GM18517 (cell line): ENCODE measurements around the gene PXT1.
A peak's percentile ranks its signal among the peaks of the same experiment; 100 is the strongest.
"Not testable (repeated sequence)": the region's sequence is repeated elsewhere in the genome, so short reads cannot be mapped to it uniquely, and the experiment has no call there.

ENCODE experiments used
- ATAC-seq: cut with Tn5 transposase; IDR thresholded peaks from one replicate; pipeline ENCODE4 v1.9.1; 2021; ENCODE audit warnings: mild to moderate bottlenecking, moderate library complexity; ENCODE audit not compliant: unreplicated experiment

The PXT1 gene

DNA sequence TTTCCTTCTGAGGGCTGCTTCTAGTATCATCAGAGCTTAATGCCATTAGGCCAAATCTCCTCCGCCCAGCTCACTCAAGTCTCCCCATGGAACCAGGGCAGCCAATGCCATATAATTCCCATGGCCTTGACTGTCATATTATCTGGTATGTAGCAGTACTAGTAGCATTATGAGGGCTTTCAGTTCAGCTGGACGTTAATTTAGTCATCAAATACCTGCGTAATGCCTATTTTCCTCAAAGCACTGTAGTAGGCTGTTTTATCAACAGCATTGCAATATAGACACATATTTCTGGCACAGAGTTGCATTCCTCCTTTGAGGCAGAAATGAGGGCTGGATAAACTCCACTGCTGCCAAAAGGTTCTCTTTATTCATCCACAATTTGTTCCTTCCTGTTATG lies 1.8 kb upstream of the PXT1 start:
- no peak for ATAC-seq

DNA sequence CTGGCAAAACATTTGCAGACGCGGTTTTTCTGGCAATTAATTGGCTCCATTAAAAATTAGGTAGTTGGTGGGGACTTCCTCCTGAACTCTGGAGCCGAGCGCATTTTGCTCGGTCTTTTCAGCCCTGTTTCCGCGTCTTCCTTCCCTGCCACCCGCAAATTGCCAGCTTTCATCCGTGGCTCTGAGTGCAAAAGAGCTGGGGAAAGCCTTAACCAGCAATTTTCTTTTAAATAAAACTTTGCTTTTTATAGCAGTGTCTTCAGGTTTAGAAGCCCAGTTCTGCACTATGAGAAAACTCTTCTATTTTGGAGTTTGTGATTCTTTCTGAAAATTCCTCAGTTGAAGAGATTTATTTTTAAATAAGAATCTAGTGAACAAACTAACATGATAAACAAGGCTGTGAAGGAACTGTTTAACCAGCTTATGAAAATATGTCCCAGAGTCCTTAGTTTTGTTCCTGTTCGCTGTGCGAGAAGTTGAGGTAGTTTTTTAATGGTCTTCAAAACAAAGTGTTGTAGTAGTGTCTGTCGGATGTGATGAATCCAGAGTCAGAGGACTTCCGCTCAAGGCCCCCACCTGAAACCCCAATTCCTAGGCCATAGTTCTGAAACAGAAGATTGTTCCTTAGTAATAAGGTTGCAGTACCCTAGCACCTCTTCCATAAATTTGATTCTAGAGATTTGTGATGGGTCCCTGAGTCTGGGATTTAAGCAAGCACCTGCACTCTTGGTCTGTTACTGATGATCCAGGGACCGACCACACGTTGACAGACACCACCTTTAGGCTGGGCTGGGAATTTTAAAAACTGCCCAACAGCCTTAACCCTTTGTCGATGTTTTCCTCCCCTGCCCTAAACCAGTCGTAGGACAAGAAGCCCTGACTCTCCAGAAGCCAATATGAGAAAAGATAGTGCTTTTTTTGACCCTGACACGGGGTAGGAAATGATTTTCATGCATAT lies 1.1 kb upstream of the PXT1 start:
- no peak for ATAC-seq

DNA sequence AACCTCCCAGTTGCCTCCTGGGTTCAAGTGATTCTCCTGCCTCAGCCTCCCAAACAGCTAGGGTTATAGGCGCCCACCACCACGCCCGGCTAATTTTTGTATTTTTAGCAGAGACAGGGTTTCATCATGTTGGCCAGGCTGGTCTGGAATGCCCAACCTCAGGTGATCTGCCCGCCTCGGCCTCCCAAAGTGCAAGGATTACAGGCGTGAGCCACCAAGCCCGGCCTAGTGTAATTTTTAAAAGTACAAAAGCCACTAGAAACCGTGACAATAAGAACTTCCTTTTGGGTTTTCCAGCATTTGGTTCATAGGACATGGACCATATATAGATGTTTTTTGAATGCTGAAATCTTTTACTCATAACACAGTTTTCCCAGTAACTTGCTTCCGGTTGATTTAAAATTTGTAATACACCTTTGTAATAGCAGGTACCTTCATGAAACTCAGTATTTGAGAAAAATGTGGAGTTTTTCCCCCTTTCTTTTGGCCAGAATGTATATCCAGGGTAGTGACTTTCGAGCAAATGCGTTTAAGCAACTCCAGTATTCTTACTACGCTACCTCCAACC lies 467 bp downstream of the PXT1 start:
- no peak for ATAC-seq

GRCh38 chr6:36441307-36441894 lies 1.3 kb downstream of the PXT1 start:
- ATAC-seq, result peak; percentile 56

- no peak for ATAC-seq
These were observed 6.2 kb downstream of the PXT1 start for GRCh38 chr6:36436466-36436865.

DNA sequence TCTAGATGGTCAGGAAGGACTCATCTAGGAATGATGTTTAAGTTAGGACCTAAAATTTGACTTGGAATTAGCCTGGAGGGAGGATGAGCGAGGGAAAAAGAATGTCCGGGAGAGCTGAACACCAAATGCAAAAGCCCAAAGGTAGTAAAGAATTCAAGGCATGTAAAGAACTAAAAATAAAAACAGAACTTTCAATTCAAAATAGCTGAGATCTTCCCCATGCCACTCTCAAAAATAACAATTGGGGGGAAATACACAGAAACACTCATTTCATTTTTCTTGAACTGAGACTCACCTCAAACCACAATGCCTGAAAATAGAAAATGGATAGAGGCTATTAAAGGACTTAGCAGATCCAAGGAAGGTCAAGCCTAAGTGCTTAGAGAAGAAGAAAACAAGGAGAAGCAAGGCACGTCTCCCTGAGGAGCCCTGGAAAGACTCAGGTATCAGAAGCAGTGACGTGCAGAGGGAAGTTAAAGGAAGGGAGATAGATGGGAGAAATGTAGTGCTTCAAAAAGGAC lies 10.4 kb downstream of the PXT1 start:
- ATAC-seq, result no peak

DNA sequence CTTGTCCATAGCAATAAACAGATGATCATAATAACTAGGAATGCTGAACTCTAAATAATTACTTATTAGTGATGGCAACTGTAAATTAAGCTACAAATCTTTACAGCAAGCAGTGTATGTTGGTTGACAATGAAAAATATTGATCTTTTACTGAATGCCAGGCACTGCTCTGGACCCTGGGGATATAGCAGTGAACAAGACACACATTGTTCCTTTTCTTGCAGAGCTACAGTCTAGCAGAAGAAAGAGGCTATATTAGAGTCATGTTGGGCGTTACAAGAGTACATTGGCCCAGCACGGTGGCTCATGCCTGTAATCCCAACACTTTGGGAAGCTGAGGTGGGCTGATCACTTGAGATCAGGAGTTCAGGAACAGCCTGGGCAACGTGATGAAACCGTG lies 11.5 kb downstream of the PXT1 start:
- no peak for ATAC-seq

DNA sequence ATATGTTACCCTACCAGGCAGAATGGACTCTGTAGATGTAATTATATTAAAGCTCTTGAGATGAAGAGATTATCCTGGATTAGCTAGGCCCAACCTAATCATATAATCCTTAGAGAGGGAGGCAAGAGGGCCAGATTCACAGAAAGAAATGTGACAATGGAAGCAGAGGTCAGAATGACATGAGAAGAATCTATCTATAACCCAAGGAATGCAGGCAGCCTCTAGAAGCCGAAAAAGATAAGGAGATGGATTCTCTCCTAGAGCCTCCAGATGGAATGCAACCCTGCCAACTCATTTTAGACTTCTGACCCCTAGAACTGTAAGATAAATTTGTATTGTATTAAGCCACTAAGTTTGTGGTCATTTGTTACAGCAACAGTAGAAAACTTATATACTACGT lies 12.3 kb downstream of the PXT1 start:
- ATAC-seq, result no peak

- no peak for ATAC-seq
These were observed 13.7 kb downstream of the PXT1 start for GRCh38 chr6:36428911-36429310.

DNA sequence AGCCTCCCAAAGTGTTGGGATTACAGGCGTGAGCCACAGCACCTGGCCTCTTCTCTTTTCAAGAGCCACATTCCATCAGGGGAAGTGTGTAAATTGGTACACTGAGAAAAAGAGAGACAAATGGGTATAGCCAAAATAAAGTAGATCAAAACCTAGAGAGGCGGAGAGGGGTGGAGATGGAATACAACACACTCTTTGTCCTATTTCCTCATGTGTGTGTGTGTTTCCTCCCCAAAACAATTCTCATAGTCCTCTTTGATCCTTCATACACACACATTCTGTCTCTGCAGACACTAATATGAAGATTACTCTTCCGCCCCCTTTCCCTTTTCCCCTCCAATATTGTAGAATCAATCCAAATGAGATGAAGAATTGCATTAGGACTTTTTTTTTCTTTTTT lies 16.0 kb downstream of the PXT1 start:
- ATAC-seq, result no peak

- ATAC-seq, result peak; percentile 82
These were observed 19.4 kb downstream of the PXT1 start for GRCh38 chr6:36423101-36423824.

GRCh38 chr6:36422714-36423100 lies 19.9 kb downstream of the PXT1 start:
- ATAC-seq, result no peak

- no peak for ATAC-seq
These were observed 23.3 kb downstream of the PXT1 start for GRCh38 chr6:36419310-36419709.

DNA sequence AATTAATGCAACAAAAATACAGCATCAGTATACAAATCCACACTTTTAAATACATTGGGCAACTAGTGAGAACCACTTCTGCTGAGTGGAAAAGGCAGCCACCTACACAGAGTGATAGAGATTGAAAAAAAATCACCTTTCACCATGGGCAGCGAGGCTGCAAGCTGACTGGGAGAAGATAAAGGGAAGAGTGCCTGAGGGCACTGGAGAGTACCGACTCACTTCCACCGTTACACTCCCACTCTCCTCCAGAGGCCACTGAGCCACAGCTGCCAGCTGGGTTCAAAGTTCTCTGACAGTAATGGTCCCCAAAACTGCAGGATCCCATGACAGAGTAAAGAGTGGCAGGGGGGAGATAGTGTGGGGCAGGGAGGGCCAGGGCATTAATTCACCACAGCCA lies 24.1 kb downstream of the PXT1 start:
- ATAC-seq, result no peak

- no peak for ATAC-seq
These were observed 28.2 kb downstream of the PXT1 start for GRCh38 chr6:36414481-36414880.

DNA sequence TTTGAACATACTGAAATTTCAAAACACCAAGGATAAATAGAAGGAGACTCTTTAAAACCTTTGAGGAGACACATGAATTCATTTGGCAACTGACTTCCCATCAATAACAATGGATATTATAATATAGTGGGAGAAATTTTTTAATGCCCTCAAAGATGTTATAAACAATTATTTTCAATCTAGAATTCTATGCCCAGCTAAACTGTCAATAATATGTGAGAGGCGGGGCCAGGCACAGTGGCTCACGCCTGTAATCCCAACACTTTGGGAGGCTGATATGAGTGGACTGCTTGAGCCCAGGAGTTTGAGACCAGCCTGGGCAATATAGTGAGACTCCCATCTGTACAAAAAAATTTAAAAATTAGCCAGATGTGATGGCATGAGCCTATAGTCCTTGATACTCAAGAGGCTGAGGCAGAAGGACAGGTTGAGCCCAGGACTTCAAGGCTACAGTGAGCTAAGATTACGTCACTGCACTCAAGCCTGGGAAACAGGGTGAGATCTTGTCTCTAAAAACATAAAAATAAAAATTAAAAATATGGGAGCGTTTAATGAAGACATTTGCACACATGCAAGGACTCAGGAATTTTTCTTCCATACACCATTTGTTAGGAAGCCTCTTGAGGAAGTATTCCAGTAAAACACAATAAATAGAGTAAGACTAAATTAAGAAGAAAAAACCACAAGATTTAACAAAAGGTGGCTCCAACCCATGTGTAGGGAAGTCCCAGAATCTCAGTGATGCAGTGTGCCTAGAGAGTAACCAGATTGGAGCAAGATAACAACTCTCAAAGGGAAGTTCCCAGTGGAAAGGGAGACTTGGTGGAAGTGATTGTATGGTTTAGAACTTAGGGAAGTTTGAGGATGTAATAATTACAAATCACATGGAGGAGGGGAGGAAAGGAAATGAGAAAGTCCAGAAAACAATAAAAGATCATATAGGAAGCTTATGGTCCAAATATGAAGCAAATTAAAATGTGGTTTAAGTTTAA lies 28.9 kb downstream of the PXT1 start:
- no peak for ATAC-seq

- ATAC-seq, result not testable (repeated sequence)
These were observed 32.9 kb downstream of the PXT1 start for GRCh38 chr6:36409718-36410117.

GRCh38 chr6:36404164-36404563 lies 38.5 kb downstream of the PXT1 start:
- ATAC-seq, result no peak

- ATAC-seq, result no peak
These were observed 40.2 kb downstream of the PXT1 start for GRCh38 chr6:36402481-36402880.

GRCh38 chr6:36399970-36400369 lies 42.7 kb downstream of the PXT1 start:
- no peak for ATAC-seq
